Duodenal mucosa (tissue), 2 donors: Measurements from ENCODE around the gene SUN5.

Source experiments
- H3K27ac ChIP-seq: one replicate; pipeline ENCODE4 v1.7.0; 2013; ENCODE audit warnings: low read depth, low read length
- H3K27me3 ChIP-seq, 2 donors: one replicate each; pipeline ENCODE4 v1.7.0; 2013; ENCODE audit warnings: low read length in 2 of 2, control low read depth in 1 of 2; ENCODE audit not compliant: insufficient read depth in 2 of 2, control insufficient read depth in 1 of 2
- H3K36me3 ChIP-seq, 2 donors: one replicate each; pipeline ENCODE4 v1.7.0; 2013; ENCODE audit warnings: low read length in 2 of 2, control low read depth in 1 of 2; ENCODE audit not compliant: insufficient read depth in 2 of 2, control insufficient read depth in 1 of 2
- H3K4me1 ChIP-seq, 2 donors: one replicate each; pipeline ENCODE4 v1.7.0; 2013; ENCODE audit warnings: low read length in 2 of 2, control low read depth in 1 of 2; ENCODE audit not compliant: insufficient read depth in 2 of 2, control insufficient read depth in 1 of 2
- H3K4me3 ChIP-seq, 2 donors: one replicate each; pipeline ENCODE4 v1.7.0; 2013; ENCODE audit warnings: low read length in 2 of 2, low read depth in 1 of 2
- H3K9ac ChIP-seq, 2 donors: one replicate each; pipeline ENCODE4 v1.7.0; 2013; ENCODE audit warnings: low read length in 2 of 2, low read depth in 1 of 2
- H3K9me3 ChIP-seq, 2 donors: one replicate each; pipeline ENCODE4 v1.7.0; 2013; ENCODE audit warnings: low read length in 2 of 2, control low read depth in 1 of 2; ENCODE audit not compliant: control insufficient read depth in 1 of 2

SUN5 gene

GRCh38 chr20:33037456-33037855 lies 33.2 kb upstream of the SUN5 start:
- Histone ChIP-seq H3K9me3 (no peaks in the 10 kb centered on the region), H3K4me1 (no peaks in the 10 kb centered on the region), H3K27me3 (no peaks in the 10 kb centered on the region), H3K27ac (no peak overlapping the region), H3K36me3 (no peaks in the 10 kb centered on the region), H3K9ac (no peak overlapping the region), H3K4me3 (no peak overlapping the region)

DNA sequence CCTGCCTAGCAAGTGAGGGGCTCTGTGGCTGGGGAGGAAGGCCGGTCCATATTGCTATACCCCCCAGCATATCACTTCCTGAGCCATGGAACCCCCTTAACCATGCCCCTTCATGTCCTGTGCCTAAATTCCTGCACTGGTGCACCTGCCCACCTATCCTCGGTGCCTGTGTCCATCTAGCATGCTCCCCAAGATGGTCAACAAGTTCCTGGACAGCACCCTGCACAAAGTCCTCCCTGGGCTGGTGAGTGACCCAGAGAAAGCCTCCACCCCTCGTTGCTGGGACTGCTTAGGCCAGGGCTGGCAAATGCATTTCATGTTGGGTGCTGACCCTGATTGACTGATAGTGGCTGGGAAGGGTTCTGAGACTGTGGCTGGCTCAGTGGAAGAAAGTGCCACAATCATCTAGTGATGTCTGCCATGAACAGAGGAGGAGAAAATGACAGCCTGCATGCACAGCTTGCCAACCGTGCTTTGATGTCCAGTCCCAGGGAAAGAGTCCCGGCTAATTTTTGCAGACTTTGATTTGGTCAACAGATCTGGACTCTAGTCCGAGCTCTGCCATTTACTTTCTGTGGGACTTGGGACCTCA lies 30.8 kb upstream of the SUN5 start:
- no peak overlapping the region for H3K4me3 ChIP-seq
- H3K4me1 ChIP-seq: no peaks in the 10 kb centered on the region
- H3K27ac ChIP-seq: no peak overlapping the region
- H3K9me3 ChIP-seq: no peaks in the 10 kb centered on the region
- no peaks in the 10 kb centered on the region for H3K36me3 ChIP-seq
- no peak overlapping the region for H3K9ac ChIP-seq
- no peaks in the 10 kb centered on the region for H3K27me3 ChIP-seq

DNA sequence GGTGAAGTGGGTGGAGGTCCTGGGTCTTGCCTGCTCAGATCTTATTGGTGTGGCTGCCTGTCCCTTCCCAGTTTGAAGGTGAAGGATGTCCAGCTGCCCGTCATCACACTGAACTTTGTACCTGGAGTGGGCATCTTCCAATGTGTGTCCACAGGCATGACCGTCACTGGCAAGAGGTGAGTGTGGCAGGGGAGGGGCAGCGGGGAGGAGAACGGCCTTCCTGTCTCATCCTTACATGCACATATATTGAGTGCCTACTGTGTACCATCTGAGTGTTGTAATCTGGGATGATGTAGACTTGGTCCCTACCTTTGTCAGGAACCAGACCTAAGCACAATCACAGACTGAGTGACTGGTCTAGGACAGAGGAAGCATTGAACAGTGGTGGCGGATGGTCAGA lies 29.9 kb upstream of the SUN5 start:
- no peaks in the 10 kb centered on the region for H3K27me3 ChIP-seq
- H3K36me3 ChIP-seq: no peaks in the 10 kb centered on the region
- no peaks in the 10 kb centered on the region for H3K4me1 ChIP-seq
- no peaks in the 10 kb centered on the region for H3K9me3 ChIP-seq
- no peak overlapping the region for H3K9ac ChIP-seq
- H3K4me3 ChIP-seq: no peak overlapping the region
- no peak overlapping the region for H3K27ac ChIP-seq

GRCh38 chr20:33033381-33033780 lies 29.1 kb upstream of the SUN5 start:
- Histone ChIP-seq H3K27me3 (no peaks in the 10 kb centered on the region), H3K9ac (no peak overlapping the region), H3K27ac (no peak overlapping the region), H3K4me1 (no peaks in the 10 kb centered on the region), H3K4me3 (no peak overlapping the region), H3K9me3 (no peaks in the 10 kb centered on the region), H3K36me3 (no peaks in the 10 kb centered on the region)

GRCh38 chr20:33032555-33032954 lies 28.3 kb upstream of the SUN5 start:
- Histone ChIP-seq H3K27ac (no peak overlapping the region), H3K9ac (no peak overlapping the region), H3K27me3 (no peaks in the 10 kb centered on the region)

DNA sequence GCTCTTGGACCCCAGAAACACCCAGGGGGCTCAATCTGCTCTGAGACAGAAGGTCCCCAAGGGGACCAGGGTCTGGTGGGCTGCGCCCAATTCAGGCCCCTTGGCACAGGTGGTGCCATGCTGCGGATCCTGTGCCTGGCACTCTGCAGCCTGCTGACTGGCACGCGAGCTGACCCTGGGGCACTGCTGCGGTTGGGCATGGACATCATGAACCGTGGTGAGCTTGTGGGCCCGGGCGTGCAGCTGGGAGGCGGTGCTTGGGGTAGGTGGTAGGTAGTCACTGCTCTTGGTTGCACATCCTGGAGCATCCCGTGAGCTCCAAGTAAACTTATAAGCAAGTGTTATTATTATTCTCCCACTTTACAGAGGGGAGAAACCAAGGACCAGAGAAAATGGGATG lies 27.3 kb upstream of the SUN5 start, which contains the start of gene BPIFB6:
Gene BPIFB6, plus strand, starts transcription at position 118 of the 400 bp plus-strand sequence. Its CDS starts 0 bp downstream, at position 118.
- Histone ChIP-seq H3K27me3 (no peaks in the 10 kb centered on the region), H3K4me1 (no peaks in the 10 kb centered on the region), H3K27ac (no peak within 1 kb of the TSS), H3K4me3 (no peak within 1 kb of the TSS), H3K9ac (no peak within 1 kb of the TSS), H3K36me3 (no peaks in the 10 kb centered on the region), H3K9me3 (no peaks in the 10 kb centered on the region)

More at GRCh38 chr20:33032555-33032954, 28.3 kb upstream of the SUN5 start:
- H3K4me1 ChIP-seq: no peaks in the 10 kb centered on the region
- no peak overlapping the region for H3K4me3 ChIP-seq
- H3K36me3 ChIP-seq: no peaks in the 10 kb centered on the region
- H3K9me3 ChIP-seq: no peaks in the 10 kb centered on the region

DNA sequence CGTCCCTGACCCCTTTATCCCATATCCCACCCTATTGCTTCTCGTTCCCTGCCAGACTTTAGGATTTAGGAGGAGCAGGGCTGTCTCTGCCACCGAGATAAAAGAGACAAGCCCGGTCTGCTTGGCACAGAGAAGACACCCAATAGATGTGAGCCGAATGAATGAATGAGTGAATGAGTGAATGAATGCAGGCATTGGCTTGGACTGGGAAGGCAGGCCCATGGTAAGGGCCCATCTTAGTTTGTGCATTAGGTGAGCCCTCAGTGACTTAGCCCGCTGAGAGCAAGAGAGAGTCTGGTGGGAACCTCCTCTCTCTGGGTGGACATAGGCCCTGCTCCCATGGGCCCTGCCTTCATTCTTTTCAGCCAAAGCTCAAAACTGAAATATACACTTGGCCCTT lies 26.3 kb upstream of the SUN5 start:
- no peak overlapping the region for H3K9ac ChIP-seq
- no peaks in the 10 kb centered on the region for H3K27me3 ChIP-seq
- H3K36me3 ChIP-seq: no peaks in the 10 kb centered on the region
- no peak overlapping the region for H3K27ac ChIP-seq
- H3K4me3 ChIP-seq: no peak overlapping the region
- no peaks in the 10 kb centered on the region for H3K4me1 ChIP-seq
- no peaks in the 10 kb centered on the region for H3K9me3 ChIP-seq

DNA sequence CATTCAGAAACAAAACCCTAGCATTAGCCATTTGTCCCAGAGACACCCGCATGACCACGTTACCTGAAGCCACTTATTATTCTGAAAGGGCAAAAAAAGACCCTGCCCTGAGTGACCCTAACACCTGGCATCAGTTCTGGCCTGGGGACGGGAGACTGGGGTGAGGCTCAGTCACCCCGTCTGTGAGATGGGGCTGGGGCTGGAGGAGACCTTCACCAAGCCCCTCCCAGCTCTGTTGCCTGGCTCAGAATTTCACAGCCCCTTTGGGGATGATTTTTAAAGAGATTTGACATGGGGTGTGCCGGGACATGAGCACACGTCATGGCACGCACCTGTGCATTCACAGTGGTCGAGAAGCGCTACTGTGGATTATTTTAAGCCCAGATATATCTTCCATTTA lies 25.8 kb upstream of the SUN5 start:
- Histone ChIP-seq H3K4me3 (no peak overlapping the region), H3K36me3 (no peaks in the 10 kb centered on the region), H3K9me3 (no peaks in the 10 kb centered on the region), H3K27me3 (no peaks in the 10 kb centered on the region), H3K4me1 (no peaks in the 10 kb centered on the region), H3K9ac (no peak overlapping the region), H3K27ac (no peak overlapping the region)

DNA sequence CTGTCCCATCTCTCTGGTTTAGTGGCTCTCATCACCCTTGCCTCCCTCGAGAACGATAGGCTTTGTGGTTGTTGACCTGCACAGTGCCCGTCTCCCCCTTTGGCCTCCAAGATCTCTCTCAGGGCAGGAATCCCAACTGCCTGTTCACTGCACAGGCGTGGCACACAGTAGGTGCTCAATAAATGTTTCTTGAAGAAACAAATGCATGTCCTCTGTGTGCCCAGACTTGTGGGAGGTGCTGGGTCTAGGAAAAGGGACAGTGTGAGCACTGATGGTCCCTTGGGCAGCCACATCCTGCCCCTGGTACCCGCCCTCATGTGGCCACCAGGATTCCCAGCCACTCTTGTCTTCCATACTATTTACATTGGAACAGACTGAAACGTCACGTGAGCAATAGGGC lies 24.6 kb upstream of the SUN5 start:
- Histone ChIP-seq H3K36me3 (no peaks in the 10 kb centered on the region), H3K27ac (no peak overlapping the region), H3K4me1 (no peaks in the 10 kb centered on the region), H3K27me3 (no peaks in the 10 kb centered on the region), H3K4me3 (no peak overlapping the region), H3K9ac (no peak overlapping the region), H3K9me3 (no peaks in the 10 kb centered on the region)

DNA sequence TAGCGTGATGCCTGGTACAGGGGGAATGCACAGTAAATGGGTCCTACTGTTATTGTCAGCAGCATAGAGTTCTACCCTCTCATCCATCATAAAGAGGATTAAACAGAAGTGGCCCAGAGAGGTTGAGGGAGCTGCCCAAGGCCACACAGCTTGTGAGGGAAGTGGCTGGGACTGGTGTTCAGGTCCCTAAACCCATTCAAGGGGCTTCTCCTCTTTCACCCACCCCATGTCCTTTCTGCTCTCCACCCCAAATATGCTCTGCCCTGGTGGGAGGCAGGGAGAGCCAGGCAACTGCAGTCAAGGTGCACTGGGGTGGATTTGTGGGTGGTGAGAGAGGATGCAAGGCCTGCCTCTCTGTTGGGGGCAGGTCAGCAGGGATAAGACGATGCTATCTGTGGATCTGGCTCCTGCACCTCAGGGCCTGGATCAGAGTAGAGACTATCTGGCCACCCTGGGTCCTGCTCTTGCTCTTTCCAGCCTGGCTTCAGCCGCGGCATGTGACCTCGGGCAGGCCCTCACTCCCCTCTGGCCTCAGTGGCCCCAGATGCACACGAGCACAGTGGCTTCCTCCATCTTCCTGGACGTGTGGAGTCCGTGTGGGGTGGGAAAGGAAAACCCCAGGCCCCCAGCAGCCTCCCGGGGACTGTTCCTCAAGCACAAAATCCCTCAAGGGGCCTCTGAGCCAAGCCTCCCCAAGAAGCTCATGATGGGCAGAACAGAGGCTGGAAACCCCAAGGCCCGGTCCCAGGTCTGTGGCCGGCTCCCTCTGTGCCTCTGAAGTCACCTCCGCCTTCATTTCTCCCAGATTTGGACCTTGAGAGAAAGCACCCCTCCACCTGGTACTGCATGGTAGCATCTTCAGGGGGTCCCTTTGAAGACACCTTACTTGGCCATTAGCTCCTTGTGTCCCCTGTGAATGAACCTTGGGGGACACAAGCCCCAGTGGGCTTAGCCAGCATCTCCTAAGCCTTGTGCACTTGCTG lies 23.8 kb upstream of the SUN5 start:
- H3K4me3 ChIP-seq: no peak overlapping the region
- no peak overlapping the region for H3K27ac ChIP-seq
- no peak overlapping the region for H3K9ac ChIP-seq
- H3K4me1 ChIP-seq: no peaks in the 10 kb centered on the region
- no peaks in the 10 kb centered on the region for H3K27me3 ChIP-seq
- H3K9me3 ChIP-seq: no peaks in the 10 kb centered on the region
- no peaks in the 10 kb centered on the region for H3K36me3 ChIP-seq
